HK-2 (cell line): ENCODE data around the gene MALT1.
"Not testable (repeated sequence)": the region's sequence is repeated elsewhere in the genome, so short reads cannot be mapped to it uniquely, and the experiment has no call there.

Experiments
- DNase-seq: peaks from one replicate; pipeline ENCODE4 v3.0.0-alpha.2; 2018; ENCODE audit not compliant: unreplicated experiment

MALT1 gene

DNA sequence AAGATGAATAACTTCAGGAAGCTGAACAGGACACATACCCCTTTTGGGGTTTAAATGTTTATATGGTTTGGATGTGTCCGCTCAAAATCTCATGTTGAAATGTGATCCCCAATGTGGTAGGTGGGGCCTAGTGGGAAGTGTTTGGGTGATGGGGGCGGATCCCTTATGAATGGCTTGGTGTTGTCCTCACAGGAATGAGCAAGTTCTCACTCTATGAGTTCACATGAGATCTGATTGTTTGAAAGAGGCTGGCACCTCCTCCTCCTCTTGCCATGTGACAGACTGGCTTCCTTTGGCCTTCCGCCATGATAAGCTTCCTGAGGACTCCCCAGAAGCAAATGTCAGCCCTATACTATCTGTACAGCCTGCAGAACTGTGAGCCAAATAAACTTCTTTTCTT is 104.8 kb downstream of the MALT1 start:
- no peak for DNase-seq

DNA sequence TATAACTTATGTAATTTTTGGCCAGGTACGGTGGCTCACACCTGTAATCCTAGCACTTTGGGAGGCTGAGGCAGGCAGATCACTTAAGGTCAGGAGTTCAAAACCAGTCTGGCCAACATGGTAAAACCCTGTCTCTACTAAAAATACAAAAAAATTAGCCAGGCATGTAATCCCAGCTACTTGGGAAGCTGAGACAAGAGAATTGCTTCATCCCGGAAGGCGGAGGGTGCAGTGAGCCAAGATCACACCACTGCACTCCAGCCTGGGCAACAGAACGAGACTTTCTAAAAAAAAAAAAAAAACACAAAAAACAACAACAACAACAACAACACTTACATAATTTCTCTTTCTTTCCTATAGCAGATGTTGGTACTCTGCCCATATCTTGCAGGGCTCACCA is 105.3 kb downstream of the MALT1 start:
- not testable (repeated sequence) for DNase-seq

DNA sequence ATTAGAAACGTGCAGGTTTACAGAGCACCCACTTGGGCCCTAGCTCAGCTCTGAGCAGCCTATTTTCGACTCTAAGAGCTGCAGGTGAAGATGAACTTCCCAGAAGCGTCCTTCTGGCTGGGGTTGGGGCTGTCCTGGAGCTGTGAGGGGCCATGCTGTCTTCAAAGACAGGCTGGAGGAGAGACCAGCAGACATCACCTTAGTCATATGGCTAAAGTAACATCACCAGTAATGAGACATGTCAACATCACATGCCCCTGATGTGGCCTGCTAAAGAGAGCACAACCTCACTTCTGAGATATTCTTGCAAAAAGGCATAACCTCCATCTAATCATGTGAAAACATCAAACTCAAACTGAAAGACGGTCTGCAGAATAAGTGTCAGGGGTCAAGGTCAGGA is 106.2 kb downstream of the MALT1 start:
- no peak for DNase-seq

DNA sequence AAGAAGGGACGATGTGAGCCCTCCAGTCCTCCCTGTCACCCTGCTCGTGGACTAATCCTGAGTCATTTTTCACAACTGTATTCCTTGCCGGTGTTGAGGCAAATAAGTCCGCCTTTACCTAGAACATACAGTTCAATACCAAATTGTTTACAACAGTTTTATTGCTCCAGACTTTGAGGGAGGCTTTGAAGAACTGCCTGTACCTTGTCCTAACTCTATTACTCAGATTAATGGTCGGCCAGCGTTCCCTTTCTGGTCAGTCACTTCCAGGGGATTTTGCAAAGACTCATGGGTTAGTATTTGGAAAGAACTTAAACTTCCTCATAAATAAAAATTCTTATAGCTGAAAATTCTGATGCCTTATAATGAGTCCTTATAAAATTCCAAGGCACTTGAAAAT is 108.3 kb downstream of the MALT1 start:
- no peak for DNase-seq

DNA sequence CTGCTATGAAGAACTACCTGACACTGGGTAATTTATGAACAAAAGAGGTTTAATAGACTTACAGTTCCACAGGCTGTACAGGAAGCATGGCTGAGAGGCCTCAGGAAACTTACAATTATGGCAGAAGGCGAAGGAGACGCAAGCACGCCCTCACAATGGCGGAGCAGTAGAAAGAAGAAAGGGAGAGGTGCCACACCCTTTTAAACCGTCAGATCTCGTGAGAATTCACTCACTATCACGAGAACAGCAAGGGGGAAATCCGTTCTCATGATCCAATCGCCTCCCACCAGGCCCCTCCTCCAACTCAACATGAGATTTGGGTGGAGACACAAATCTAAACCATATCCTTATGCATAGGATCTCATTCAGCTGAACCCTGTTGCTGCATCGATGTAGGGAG is 108.8 kb downstream of the MALT1 start:
- DNase-seq = no peak

DNA sequence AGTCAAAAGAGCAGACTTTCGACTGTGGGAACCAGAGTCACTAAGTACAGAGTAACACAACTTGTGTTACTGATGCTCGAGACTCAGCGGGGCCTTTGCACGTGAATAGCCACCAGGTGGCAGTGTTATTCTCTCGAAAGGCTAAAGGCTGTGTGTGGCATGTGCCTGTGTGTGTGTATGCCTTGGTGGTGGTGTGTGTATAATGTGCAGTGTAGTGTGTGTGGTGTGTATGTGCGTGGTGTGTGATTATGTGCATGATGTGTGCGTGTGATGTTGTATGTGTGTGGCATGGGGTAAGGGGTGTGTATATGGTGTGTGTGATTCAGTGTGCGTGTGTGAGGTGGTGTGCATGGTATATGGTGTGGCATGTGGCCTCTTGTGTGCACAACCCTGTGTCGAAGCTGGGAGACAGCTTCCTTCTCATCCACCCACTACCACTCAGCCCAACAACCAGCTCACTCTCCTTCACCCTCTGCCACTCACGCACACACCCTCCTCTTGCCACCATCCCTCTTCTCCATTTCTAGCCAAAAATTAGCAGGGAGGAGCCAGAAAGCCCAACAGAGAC is 110.4 kb downstream of the MALT1 start:
- DNase-seq = peak; percentile 49

DNA sequence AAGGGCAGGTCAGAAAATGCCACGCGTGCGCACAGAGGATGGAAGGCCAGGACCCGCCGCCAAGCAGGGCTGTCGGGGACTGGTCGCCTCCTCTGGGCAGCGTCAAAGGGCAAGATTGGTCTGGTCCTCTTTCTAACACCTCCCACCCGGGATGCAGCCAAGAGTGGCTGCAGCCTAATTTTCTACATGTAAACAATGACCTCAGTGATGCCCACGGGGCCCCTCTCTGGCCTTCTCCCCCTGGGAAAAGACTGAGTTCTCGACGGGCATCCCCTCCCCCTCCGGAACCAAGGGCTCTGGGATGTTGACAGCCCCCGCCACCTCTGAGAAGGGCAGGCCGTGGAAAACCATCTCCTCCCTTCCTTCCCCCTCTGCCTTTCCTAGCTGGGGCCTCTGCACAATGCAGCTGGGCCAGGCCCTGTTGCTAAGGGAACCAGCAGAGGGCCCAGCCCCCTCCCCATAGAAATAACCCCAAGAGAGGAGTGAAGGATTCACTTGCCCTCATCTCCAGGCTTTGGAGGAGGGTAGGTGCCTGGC is 113.4 kb downstream of the MALT1 start:
- peak; percentile 21 for DNase-seq

DNA sequence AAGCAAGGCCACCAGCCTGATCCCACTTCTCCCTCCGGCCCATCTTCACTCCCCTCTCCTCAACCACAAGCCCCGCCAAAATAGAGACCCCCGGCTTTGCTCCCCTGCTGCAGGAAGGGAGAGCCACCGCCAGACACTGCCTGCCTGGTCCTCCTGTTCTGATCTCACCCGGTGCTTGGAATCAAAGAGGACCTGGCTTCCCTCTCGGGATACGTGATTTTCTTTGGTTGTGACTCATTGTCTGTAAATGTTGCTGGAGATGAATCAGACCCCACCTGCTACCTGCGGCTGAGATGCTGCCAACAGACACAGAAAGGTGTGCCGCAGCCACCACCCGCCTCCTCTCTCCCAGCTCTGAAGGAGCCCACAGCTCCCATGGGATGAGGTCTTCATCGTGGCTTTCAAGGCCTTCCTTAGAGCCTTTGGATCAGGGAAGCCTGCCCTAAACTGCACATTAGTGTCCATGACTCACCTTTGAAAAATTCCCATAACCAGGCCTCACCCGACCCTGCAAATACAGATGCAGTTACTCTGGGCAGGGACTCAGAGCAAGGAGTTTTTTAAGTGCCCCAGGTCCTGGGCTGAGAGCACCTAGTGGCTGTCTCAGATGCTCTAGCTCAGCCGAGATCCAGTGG is 114.0 kb downstream of the MALT1 start:
- DNase-seq = peak; percentile 65

DNA sequence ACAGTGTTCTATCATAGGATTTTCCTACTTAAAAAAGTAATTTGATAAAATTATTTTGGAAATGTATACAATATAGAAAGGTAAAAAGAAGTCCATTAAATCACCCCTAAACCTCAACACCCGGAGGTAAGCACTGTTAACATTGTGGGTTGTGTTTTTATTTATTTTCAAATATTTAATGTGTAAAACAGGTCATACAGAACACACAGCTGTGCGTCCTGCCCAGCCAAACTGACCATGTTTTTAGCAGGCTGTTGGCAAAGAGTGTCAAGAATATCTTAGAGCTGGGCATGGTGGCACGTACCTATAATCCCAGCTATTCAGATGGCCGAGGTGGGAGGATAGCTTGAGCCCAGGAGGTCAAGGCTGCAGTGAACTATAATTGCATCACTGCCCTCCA is 114.6 kb downstream of the MALT1 start:
- DNase-seq = no peak

DNA sequence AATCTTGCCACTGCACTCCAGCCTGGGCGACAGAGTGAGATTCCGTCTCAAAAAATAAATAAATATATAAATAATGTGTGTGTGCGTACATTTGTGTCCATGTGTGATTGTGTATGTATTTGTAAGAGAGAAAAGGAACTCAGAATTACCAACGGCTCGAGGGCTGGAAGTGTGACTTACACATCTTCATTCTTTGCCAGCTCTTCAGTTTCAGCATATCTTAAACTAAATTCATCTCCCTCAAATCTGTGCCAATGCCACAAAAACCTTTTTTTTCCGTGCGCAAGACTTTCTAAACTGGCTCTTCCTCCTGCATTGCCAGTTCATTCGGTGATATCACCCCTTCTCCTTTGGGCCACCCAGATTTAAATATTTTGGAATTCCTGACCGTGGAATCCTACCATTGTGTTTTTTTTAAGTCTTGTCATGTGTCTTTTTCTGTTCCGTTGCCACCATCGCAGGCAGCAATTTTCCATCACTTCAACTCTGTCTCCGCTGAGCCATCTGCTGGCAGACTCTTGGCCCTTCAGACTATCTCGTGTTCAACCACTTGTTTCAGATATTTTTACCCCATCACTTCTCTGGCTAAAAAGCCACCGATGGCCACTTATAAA is 116.4 kb downstream of the MALT1 start:
- DNase-seq = no peak

DNA sequence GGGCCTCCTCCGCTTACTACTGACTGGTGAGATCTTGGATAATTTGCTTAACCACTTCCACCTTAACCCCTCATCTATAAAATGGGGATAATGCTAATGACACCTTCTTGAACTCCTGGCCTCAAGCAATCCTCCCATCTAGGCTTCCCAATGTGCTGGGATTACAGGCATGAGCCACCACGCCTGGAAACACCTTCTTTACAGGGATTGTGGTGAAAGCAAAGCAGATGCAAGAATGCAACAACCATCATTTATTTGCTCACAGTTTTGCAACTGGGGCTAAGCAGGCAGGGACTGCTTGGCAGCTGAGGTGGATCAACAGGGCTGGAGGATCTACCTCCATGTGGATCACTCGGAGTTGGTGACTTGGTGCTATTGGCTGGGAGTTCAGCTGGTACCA is 117.2 kb downstream of the MALT1 start:
- DNase-seq = no peak

DNA sequence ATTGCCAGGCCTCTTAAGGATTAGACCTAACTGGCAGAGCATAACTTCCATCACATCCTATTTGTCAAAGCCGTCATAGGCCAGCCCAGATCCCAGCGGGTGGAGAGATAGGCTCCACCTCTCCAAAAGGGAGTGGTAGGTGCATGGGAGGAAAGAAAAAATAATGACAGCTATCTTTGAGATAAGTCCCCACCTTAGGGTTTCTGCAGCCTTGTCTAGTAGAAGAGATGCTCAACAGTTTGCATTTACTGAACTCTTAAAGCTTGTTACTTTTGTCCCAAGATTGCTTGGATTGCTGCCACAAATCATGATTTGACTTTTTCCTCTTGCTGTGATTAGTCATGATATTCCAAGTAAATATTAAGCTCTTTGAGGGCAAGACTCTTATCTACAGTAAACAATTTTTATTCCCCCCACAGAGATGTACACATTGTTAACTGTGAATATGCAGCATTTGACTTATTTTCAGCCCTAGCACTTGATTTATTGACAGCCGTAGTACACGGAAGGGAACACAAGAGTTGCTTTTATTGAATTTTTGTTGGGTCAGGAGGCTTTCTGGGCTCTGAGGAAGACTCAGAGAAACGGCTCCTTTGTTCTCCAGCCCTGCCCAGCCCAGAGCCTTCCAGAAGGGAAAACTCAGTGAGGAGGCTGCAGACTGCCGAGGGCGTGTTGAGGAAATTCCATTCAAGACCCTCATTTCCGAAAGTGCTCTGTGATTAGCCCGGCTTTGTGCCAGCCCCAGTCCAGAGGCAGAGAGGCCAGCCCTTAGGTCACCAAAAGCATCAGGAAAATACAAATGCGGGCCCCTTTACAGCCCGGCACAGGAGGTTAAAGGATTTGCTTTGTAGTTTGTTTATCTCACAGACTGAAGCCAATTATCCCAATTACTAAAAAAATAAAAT is 118.0 kb downstream of the MALT1 start:
- no peak for DNase-seq

DNA sequence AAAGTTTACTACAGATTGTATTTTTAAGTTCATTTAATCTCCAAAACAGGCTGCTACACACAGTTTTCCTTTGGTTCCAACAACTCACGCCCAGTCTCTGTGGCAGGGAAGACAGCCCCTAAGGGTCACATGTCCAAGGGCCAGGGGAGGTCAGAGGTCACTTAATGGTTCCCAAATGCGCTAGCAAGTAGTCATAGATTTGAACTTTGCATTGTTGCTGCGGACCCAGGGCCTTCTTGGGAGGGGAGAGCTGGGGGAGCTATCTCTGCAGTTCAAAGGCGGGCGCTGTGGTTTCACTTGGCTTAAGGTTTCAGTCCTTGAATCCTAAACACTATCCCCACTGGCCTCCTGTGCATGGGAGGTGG is 118.6 kb downstream of the MALT1 start:
- no peak for DNase-seq

DNA sequence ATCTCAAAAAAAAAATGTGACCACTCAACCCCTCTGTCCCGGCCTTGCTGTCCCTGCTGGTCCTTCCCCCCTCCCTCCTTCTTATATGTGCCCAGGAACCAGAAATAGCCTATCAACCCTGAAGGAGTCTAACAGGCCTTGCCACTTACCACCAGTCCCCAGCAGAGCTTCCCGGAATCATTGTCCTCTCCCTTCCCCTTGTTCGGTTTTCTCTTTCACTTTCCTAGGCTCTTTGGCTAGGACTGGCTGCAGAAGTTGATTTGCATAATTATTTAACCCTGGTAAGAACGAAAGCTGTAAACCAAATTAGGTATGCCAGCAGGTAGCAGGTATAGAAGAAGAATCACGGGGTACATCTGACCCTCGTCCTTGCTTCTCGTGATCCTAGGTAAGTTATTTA is 120.8 kb downstream of the MALT1 start:
- no peak for DNase-seq

DNA sequence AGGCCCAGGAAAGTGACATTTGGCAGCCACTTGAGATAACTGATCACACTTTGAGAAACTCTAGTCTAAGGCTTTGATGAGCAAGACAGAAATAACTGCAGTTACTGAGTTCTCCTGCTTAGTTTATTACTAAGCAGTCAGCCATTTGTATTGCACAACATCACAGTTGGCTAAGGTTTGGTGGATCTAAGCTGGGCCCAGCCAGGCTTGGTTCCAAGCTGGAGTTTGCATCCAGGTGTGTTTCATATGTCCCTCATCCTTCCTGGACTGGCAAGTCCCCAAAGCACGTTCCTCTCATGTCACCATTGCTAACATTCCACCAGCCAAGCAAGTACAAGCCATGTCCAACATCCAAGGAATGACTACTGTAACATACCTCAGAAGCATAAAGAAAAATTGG is 122.1 kb downstream of the MALT1 start:
- no peak for DNase-seq

DNA sequence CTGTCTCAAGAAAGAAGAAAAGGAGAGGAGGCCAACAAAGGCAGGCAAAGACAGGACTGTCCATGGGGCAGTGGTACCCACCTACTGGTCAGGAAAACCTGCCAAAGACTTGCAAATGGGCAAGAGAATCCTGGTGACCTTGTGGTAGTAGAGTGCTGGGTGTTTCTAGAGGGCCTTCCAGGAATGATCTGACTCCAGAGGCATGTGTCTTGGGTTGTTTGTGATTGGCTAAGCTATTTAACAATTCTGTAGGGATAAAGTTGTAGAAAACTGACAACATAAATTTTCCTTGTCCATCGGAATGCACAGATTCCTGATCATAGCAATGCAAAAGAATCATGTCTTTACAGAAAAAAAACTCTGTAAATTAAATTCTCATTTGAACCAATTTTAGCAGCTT is 125.0 kb downstream of the MALT1 start:
- DNase-seq = no peak

DNA sequence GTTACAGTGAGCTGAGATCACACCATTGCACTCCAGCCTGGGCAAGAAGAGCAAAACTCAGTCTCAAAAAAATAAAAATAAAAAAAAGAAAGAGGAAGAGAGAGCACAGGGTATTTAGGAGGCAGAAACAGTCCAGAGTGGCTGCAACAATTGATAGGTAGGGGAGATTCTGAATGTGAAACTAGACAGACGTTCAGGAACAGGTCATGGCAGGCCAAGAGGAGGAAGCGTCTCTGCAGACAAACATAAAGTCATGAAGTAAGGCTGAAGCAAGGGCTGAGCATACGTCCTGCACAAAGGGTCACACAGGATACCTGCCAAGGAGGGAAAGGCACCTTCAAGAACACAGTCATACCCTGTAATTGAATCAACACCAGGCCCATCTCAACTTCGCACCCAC is 129.3 kb downstream of the MALT1 start:
- DNase-seq = no peak

DNA sequence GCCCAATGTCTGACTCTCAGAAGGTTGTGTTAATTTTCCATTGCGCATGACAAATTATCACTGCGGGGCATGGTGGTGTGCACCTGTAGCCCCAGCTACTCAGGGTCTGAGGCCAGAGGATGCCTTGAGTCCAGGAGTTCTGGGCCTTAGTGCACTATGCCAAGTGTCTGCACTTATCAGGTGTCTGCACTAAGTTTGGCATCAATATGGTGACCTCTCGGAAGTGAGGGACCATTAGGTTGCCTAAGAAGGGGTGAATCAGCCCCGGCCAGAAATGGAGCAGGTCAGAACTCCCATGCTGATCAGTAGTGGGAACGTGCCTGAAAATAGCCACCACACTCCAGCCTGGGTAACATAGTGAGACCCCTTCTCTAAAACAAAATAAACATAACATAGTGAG is 131.7 kb downstream of the MALT1 start:
- DNase-seq = no peak

DNA sequence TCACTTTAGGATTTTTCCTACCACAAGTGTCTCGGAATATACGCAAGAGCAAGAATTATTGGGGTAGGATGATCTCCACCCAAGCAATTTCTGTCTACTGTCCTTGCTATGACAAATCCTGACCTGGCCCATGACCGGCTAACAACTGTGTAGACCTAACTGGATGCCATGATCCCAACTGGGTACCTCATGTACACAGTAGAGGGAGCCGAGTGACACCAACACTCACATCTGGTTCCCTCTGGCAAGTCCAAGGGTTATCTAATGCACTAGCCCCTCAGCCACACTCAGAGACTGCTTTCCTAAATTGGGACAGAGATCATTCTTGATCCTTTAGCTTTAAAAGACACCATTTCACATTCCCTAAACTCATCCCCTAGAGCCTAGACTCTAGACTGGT is 132.7 kb downstream of the MALT1 start:
- DNase-seq = no peak
